Dermis microvascular lymphatic vessel endothelial cell (primary cell): ENCODE results near the gene AOPEP. TPM values are rescaled to one million over a fixed set of nuclear protein-coding genes. Genes with fewer than 3 reads are reported as not detected.

Experiments
- DNase-seq, 2 donors: peaks; one replicate each; pipeline versions ENCODE4 v3.0.0 to v3.0.0-alpha.2; 2010; ENCODE audit warnings: low read depth in 2 of 2
- total RNA-seq: library from RNA; depleted of rRNA; stranded (reverse); fragments of >200 nt; gene quantifications from 2 replicates; pipeline ENCODE4 v1.2.1, GENCODE V29; 2014

The AOPEP gene
- total RNA-seq, 1 donor from 2014 or later, result 24.6 TPM

DNA sequence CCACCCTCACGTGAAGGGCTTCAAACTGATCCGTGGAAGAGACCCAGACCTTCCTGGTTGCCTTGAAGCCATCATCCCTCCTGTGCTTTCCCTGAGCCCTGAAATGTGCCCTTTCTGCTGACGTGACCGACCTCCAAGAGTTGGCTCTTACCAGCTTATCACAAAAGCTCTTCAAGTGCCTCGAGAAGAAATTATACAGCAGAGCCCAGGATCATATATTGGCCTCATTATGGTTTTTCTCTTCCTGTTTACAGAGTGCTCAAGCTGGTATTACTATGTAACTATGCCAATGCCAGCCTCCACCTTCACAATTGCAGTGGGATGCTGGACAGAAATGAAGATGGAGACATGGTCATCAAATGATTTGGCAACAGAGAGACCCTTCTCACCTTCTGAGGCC is 66.0 kb downstream of the AOPEP start:
- DNase-seq, result no peak

DNA sequence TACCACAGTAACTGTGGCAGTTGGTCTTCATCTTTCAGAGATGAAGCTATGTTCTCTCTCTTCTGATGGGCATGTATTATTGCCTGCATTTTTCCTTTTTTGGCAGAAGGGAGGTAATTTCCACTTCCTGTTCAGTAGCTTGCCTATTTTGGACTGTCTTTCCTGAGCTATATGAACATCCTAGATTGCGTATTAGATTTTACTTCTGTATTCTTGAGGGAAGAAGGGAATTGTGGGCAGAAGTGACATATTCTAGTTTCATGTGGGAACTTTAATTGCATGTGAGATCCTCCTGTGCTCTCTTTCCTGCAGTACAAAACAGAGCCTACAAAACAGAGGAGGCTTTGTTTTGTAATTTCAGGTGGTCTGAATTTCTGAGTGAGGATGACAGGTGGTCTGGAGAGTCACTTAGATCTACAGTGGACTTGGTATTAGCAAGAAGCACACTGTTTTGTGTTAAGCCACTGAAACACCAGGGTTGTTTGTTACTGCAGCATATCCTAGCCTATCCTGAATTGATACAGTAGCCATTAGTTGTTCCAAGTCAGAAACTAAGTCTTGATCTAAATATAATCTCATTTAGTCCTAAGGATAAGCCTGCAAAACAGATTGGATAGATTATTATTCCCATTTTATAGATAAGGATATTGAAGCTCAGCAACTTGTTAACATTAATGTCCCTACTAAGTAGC is 68.1 kb downstream of the AOPEP start:
- no peak for DNase-seq

GRCh38 chr9:94796687-94797086 is 70.2 kb downstream of the AOPEP start:
- peak in 1 of 2 donors; percentile 56 for DNase-seq

- no peak for DNase-seq
These were observed 71.7 kb downstream of the AOPEP start for GRCh38 chr9:94798201-94798600.

- DNase-seq, result no peak
These were observed 72.2 kb downstream of the AOPEP start for GRCh38 chr9:94798708-94799107.

DNA sequence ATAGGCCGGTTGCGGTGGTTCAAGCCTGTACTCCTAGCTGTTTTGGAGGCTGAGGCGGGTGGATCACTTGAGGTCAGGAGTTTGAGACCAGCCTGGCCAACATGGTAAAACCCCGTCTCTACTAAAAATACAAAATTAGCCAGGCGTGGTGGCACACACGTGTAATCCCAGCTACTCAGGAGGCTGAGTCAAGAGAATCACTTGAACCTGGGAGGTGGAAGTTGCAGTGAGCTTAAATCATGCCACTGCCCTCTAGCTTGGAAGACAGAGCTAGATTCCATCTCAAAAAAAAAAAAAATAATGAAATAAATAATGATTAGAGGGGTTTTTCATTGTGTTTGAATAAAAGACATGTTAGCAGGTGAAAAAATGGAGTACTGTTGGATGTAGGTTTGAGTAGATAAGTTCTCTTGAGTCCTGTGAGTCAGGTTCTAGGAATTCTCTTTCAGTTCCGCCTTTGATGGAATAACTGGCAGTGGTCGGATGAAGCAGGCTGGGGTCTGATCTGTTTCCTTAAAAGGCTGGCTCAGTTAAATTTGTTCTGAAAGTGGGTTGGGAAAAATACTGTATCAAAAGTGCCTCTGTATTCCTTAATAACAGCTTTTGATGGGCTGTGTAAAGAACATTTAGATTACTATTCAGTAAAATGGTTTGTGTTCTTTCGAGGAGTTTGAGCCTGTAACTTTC is 73.2 kb downstream of the AOPEP start:
- DNase-seq, result peak in 1 of 2 donors; percentile 72

DNA sequence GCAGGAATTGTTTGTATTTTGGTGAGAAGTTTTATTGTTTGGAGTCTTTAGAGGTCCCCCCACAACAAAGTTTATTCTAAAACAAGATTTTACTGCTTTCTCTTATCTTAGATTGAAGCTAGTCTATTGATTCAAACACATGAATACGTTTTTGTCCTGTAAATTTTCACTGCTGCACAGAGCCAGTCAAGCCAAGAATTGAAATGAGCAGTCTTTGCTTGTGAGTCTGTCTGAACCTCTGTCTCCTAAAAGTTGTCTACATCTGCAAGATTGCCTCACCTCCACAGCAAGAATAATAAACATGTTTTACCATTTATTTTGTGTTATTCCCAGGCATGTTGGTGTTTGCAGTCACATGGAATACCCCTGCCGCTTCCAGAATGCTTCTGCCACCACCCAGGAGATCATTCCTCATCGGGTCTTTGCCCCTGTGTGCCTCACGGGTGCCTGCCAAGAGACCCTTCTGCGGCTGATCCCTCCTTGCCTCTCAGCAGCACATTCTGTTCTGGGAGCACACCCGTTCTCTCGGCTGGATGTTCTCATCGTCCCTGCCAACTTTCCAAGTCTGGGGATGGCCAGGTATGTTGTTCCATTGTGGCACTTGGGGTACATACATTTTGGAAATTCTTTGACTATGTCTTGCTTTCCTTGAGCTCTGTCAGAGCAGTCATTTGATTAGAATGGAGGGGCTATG is 74.1 kb downstream of the AOPEP start:
- no peak for DNase-seq

GRCh38 chr9:94801234-94801633 is 74.7 kb downstream of the AOPEP start:
- DNase-seq, result peak in 1 of 2 donors; percentile 25

GRCh38 chr9:94801681-94802080 is 75.2 kb downstream of the AOPEP start:
- DNase-seq, result peak in 1 of 2 donors; percentile 70

GRCh38 chr9:94802251-94802650 is 75.8 kb downstream of the AOPEP start:
- DNase-seq, result no peak

DNA sequence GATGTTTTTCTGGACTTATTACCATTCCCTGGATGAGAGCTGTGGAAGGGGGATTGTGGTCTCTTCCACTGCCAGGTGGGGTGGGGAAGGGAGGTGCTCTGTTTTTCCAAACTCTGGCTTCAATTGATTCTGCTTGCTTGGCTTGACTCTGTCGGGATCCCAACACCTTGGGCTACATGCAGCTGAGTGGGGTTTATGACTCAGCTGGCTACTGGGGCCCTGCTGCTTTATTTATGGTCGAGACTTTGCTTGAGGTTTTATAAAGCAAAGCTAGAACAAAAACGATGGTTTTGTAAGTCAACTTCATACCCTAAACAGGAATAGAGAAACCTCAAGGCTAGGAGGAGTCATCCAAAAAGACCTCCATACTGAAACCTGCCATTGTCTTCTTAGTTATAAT is 76.3 kb downstream of the AOPEP start:
- DNase-seq, result no peak

DNA sequence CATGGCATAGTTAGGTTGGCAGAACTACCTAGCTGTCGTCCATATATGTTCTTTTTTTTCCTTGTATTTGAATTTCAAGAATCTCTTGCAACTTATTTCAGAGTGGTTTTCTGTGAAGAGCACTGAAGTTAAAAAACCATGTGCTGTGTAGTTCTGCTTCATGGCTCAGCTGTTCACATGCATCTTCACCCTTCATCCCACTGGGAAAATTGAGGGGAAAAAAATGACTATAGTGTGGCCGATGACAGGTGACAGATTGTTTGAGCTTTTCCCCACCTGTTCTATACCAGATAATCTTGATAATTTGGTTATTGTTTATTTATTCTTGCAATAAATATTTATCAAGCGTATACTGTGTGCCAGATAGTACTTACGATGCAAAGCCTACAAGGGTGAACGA is 77.8 kb downstream of the AOPEP start:
- DNase-seq, result no peak

DNA sequence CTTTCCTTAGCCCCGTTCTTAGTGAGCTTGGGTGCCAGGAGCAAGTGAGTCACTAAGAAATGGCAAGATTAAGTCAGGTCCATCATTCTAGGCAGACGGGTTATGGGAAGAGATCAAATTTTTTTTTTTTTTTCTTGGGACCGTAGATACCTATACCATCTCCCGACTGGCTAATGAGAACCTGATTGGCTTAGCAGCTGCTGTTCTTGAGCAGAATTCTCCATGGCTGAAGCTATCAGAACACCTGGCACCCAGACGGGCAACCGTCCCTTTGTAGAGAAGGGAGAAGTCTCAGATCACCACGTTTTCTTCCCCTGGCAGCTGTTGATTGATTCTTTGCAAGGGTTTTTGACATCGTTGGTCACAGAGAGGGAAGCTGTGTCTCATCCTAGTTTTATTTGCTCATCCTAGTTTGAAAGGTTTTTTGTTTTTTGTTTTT is 78.6 kb downstream of the AOPEP start:
- DNase-seq, result no peak

- peak in 1 of 2 donors; percentile 76 for DNase-seq
These were observed 79.1 kb downstream of the AOPEP start for GRCh38 chr9:94805585-94805984.

DNA sequence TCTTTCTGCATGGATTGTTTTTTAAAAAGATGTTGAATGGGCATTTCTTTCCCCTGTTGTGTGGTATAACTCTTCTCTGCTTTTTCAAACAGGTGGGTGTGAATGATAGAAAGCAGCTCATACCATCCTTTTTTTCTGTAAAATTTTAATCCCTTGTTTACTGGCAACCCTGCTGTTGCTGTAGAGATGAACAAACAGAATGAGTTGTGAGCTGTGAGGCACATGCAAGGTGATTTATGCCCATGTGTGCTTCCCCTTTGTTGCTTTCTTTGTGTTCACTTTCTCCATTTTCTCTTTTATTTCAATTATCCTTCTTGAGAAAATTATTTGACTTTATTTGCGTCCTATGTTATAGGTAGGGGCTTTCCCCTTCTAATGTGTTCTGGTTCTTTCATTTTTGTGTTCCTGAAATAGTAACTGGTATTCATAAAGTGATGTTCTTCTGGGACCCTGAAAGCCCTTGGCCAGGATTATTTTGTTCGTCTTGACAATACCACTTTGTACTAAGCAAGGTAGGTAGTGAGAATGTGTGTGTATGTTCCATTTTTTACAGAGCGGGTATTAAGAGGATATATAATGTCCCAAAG is 79.9 kb downstream of the AOPEP start:
- DNase-seq, result peak in 1 of 2 donors; percentile 65

DNA sequence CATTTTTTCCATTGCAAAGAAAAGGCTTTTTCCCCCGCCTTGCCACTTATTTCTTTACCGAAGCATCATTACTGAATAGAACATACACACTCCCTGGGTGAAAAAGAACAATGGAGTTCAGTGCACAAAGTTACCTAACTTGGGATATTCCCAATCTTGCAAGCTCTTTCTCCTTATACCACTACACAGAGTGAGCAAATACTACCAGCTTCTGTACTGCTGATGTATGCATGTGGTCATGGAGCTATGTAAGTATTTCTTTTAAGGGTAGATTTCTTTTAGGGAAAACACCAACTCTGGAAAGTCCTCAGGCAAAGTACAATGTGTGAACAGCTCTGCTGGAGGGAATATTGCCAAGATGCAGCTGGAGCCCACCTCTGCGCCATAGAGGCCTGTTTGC is 81.1 kb downstream of the AOPEP start:
- DNase-seq, result no peak

- no peak for DNase-seq
These were observed 82.6 kb downstream of the AOPEP start for GRCh38 chr9:94808926-94809700.

DNA sequence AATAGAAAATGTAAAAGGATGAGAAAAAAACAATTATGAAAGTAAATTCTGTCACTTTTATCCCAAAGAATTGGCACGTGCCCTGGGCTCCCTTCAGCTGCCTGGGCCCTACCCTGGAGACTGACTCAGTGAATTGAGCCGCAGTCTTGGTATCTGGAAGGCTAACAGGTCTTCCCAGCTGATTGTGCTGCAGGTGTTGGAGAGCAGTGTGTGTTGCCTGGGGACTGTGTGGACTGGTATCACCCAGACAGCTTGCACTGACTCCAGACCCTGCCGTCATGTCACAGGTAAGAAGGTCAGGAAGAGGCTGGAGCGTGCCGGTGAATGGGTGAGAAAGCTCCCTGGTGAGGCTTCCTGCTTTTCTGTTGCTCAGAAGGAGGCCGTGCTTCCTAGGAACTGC is 83.3 kb downstream of the AOPEP start:
- DNase-seq, result no peak

- DNase-seq, result no peak
These were observed 84.6 kb downstream of the AOPEP start for GRCh38 chr9:94811074-94811473.

- DNase-seq, result peak in 1 of 2 donors; percentile 35
These were observed 85.8 kb downstream of the AOPEP start for GRCh38 chr9:94812343-94812742.

- no peak for DNase-seq
These were observed 86.9 kb downstream of the AOPEP start for GRCh38 chr9:94813379-94813778.
